Suprapubic skin (tissue), 4 donors: ENCODE data around the gene MAML2. TPM values are rescaled to one million over a fixed set of nuclear protein-coding genes. Genes with fewer than 3 reads are reported as not detected.

Source experiments
- DNase-seq, 2 donors: peaks; one replicate each; pipeline ENCODE4 v3.0.0-alpha.2; 2019; ENCODE audit warnings: low spot score in 2 of 2
- H3K27ac ChIP-seq: fragments of 200-600 bp; sonication (generic); one replicate; pipeline ENCODE4 v1.5.1; 2019
- H3K27me3 ChIP-seq: fragments of 200-600 bp; sonication (generic); one replicate; pipeline ENCODE4 v1.5.1; 2019
- H3K36me3 ChIP-seq: fragments of 200-600 bp; sonication (generic); one replicate; pipeline ENCODE4 v1.5.1; 2019
- H3K4me1 ChIP-seq: fragments of 200-600 bp; sonication (generic); one replicate; pipeline ENCODE4 v1.5.1; 2019
- H3K4me3 ChIP-seq: fragments of 200-600 bp; sonication (generic); one replicate; pipeline ENCODE4 v1.5.1; 2019; ENCODE audit warnings: mild to moderate bottlenecking
- H3K9me3 ChIP-seq: fragments of 200-600 bp; sonication (generic); one replicate; pipeline ENCODE4 v1.5.1; 2019
- CTCF ChIP-seq, 2 donors: fragments of 200-600 bp in 1 of 2; fragments of 450-650 bp in 1 of 2; sonication (generic) in 1 of 2; IDR thresholded peaks; one replicate each; pipeline ENCODE4 v1.5.1; 2016 to 2019; ENCODE audit warnings: antibody characterized with exemption in 2 of 2, mild to moderate bottlenecking in 1 of 2, moderate library complexity in 1 of 2
- EP300 ChIP-seq: sonication (generic); formaldehyde crosslinking; IDR thresholded peaks from one replicate; pipeline ENCODE4 v1.6.1; 2017; ENCODE audit warnings: antibody characterized with exemption
- POLR2A ChIP-seq, 2 donors: fragments of 450-650 bp; IDR thresholded peaks; one replicate each; pipeline ENCODE4 v1.6.1; 2017; ENCODE audit warnings: antibody characterized with exemption in 2 of 2, mild to moderate bottlenecking in 2 of 2, moderate library complexity in 2 of 2
- POLR2AphosphoS5 ChIP-seq, 3 donors: sonication (generic); formaldehyde crosslinking; IDR thresholded peaks; one replicate each; pipeline ENCODE4 v1.6.1; 2017; ENCODE audit warnings: antibody characterized with exemption in 3 of 3
- WGBS: methylation state at CpG from one replicate; pipeline ENCODE4 v1.1.5; 2018; 5-methylcytosine and 5-hydroxymethylcytosine counted together
- total RNA-seq, 4 donors: library from RNA; depleted of rRNA; stranded (reverse); fragments of >200 nt; gene quantifications; one replicate each; pipeline ENCODE4 v1.1.0, GENCODE V29; 2016

MAML2 gene
- total RNA-seq, 4 donors from 2014 or later: 24.9 to 44.4 (median 30.9) TPM

GRCh38 chr11:96267496-96268032 is 75.4 kb downstream of the MAML2 start:
- TF ChIP-seq EP300 (no peak), POLR2A (IDR thresholded peaks at IDR 0.05) (no peak), POLR2AphosphoS5 (IDR thresholded peaks at IDR 0.05) (no peak)
- WGBS: 16% methylated on average over 2 of the region's 2 CpGs
- Histone ChIP-seq H3K9me3 (no peaks in the 10 kb centered on the region), H3K27ac (peak overlapping the region; percentile 39), H3K4me3 (no peak overlapping the region), H3K27me3 (no peaks in the 10 kb centered on the region), H3K36me3 (no peaks in the 10 kb centered on the region), H3K4me1 (peaks cover 45% of the 10 kb centered on the region)
- DNase-seq: no peak

GRCh38 chr11:96267001-96267495 is 75.9 kb downstream of the MAML2 start:
- TF ChIP-seq CTCF (IDR thresholded peaks at IDR 0.05): no peak
- no peak for TF ChIP-seq EP300
- TF ChIP-seq POLR2AphosphoS5 (IDR thresholded peaks at IDR 0.05): no peak
- no peak for TF ChIP-seq POLR2A (IDR thresholded peaks at IDR 0.05)
- 29% methylated on average over 1 of the region's 1 CpG for WGBS
- H3K9me3 ChIP-seq: no peaks in the 10 kb centered on the region
- no peaks in the 10 kb centered on the region for H3K27me3 ChIP-seq
- H3K4me3 ChIP-seq: no peak overlapping the region
- H3K27ac ChIP-seq: peak overlapping the region; percentile 39
- no peak for DNase-seq
- H3K36me3 ChIP-seq: no peaks in the 10 kb centered on the region
- H3K4me1 ChIP-seq: peaks cover 46% of the 10 kb centered on the region

GRCh38 chr11:96265972-96266371 is 77.0 kb downstream of the MAML2 start:
- peaks cover 46% of the 10 kb centered on the region for H3K4me1 ChIP-seq
- TF ChIP-seq POLR2AphosphoS5 (IDR thresholded peaks at IDR 0.05): no peak
- TF ChIP-seq CTCF (IDR thresholded peaks at IDR 0.05): no peak
- TF ChIP-seq EP300: no peak
- TF ChIP-seq POLR2A (IDR thresholded peaks at IDR 0.05): no peak
- DNase-seq: no peak
- no peaks in the 10 kb centered on the region for H3K27me3 ChIP-seq
- H3K9me3 ChIP-seq: no peaks in the 10 kb centered on the region
- H3K36me3 ChIP-seq: no peaks in the 10 kb centered on the region
- H3K4me3 ChIP-seq: no peak overlapping the region
- WGBS: 96% methylated on average over 9 of the region's 9 CpGs
- H3K27ac ChIP-seq: peak overlapping the region; percentile 11

DNA sequence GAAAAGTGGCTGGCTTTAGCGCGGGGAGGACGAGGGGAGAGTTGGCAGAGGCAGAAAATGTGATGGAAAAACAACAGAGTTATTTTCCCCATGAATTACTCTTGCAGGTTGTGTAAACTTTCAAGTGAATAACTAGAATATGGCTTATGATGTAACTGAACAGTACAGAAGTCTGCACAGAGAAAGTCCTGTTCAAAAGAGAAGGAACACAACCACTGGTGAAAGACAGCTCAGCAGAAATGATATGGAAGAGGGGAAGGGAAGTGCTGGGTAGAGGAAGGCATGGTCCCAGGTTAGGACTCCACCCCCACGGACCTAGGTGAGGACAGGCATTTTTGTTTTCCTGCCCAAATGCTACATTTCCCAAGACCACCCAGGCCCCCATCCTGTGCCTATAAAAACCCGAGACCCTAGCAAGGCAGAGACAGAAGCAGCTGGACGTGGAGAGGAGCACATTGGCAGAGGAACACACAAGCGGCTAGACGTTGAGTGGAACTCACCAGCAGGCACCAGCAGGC is 77.7 kb downstream of the MAML2 start:
- Histone ChIP-seq H3K36me3 (no peaks in the 10 kb centered on the region), H3K4me1 (peaks cover 51% of the 10 kb centered on the region), H3K9me3 (no peaks in the 10 kb centered on the region), H3K27ac (peak overlapping the region; percentile 11), H3K4me3 (no peak overlapping the region), H3K27me3 (no peaks in the 10 kb centered on the region)
- no peak for DNase-seq
- 81% methylated on average over 8 of the region's 8 CpGs for WGBS
- TF ChIP-seq POLR2AphosphoS5 (IDR thresholded peaks at IDR 0.05) (no peak), POLR2A (IDR thresholded peaks at IDR 0.05) (no peak), EP300 (no peak), CTCF (IDR thresholded peaks at IDR 0.05) (no peak)

GRCh38 chr11:96264364-96264763 is 78.6 kb downstream of the MAML2 start:
- Histone ChIP-seq H3K9me3 (no peaks in the 10 kb centered on the region), H3K27me3 (no peaks in the 10 kb centered on the region), H3K27ac (no peak overlapping the region), H3K4me1 (peaks cover 60% of the 10 kb centered on the region), H3K4me3 (no peak overlapping the region), H3K36me3 (no peaks in the 10 kb centered on the region)
- 87% methylated on average over 4 of the region's 4 CpGs for WGBS
- DNase-seq: no peak
- TF ChIP-seq POLR2A (IDR thresholded peaks at IDR 0.05) (no peak), EP300 (no peak), POLR2AphosphoS5 (IDR thresholded peaks at IDR 0.05) (no peak), CTCF (IDR thresholded peaks at IDR 0.05) (no peak)
